Endodermal cell (in vitro differentiated cells): ENCODE measurements around the gene MIB2. TPM values are rescaled to one million over a fixed set of nuclear protein-coding genes. Genes with fewer than 3 reads are reported as not detected.

Experiments
- DNase-seq: peaks from one replicate; pipeline ENCODE4 v3.0.0-alpha.2; 2017
- H3K27ac ChIP-seq: 2 replicates; pipeline ENCODE4 v1.5.1; 2013; ENCODE audit warnings: mild to moderate bottlenecking, low read depth, low read length, moderate library complexity
- H3K27me3 ChIP-seq: 2 replicates; pipeline ENCODE4 v1.6.1; 2013; ENCODE audit warnings: mild to moderate bottlenecking, low read length, moderate library complexity; ENCODE audit not compliant: insufficient read depth, control insufficient read depth, poor library complexity, severe bottlenecking
- H3K36me3 ChIP-seq: 2 replicates; pipeline ENCODE4 v1.7.0; 2013; ENCODE audit warnings: mild to moderate bottlenecking, low read length, moderate library complexity; ENCODE audit not compliant: control insufficient read depth, insufficient read depth
- H3K4me1 ChIP-seq: one replicate; pipeline ENCODE4 v1.7.0; 2013; ENCODE audit warnings: low read length; ENCODE audit not compliant: control insufficient read depth, insufficient read depth
- H3K4me3 ChIP-seq: 2 replicates; pipeline ENCODE4 v1.5.1; 2013; ENCODE audit warnings: mild to moderate bottlenecking, low read length, moderate library complexity
- H3K9ac ChIP-seq: 2 replicates; pipeline ENCODE4 v1.6.1; 2013; ENCODE audit warnings: mild to moderate bottlenecking, low read length, moderate library complexity; ENCODE audit not compliant: poor library complexity, severe bottlenecking; ENCODE audit errors: extremely low read depth
- H3K9me3 ChIP-seq: 2 replicates; pipeline ENCODE4 v1.6.1; 2013; ENCODE audit warnings: mild to moderate bottlenecking, low read length, moderate library complexity; ENCODE audit not compliant: control insufficient read depth
- H3K27ac Mint-ChIP-seq: 2 replicates; pipeline ENCODE4 v1.8.0; 2020; ENCODE audit warnings: mixed read lengths
- H3K27me3 Mint-ChIP-seq: 2 replicates; pipeline ENCODE4 v1.8.0; 2021; ENCODE audit warnings: mild to moderate bottlenecking, mixed read lengths; ENCODE audit not compliant: insufficient read depth
- H3K36me3 Mint-ChIP-seq: 2 replicates; pipeline ENCODE4 v1.8.0; 2020; ENCODE audit warnings: low read depth, mixed read lengths
- H3K4me1 Mint-ChIP-seq: 2 replicates; pipeline ENCODE4 v1.8.0; 2020; ENCODE audit warnings: mixed read lengths
- H3K4me3 Mint-ChIP-seq: 2 replicates; pipeline ENCODE4 v1.8.0; 2020; ENCODE audit warnings: mild to moderate bottlenecking, moderate library complexity, mixed read lengths
- H3K9me3 Mint-ChIP-seq: 2 replicates; pipeline ENCODE4 v1.8.0; 2020; ENCODE audit warnings: mild to moderate bottlenecking, mixed read lengths
- CTCF ChIP-seq: fragments of 200-600 bp; sonication (generic); conservative IDR thresholded peaks from 2 replicates; pipeline ENCODE4 v1.5.0; 2021; ENCODE audit warnings: antibody characterized with exemption, mild to moderate bottlenecking
- WGBS, 2 experiments: methylation state at CpG; one replicate each; pipeline versions ENCODE4 v1.1.5 to v1.1.7; 2013; ENCODE audit warnings: missing lambda C conversion rate in 2 of 2, mixed read lengths in 1 of 2; ENCODE audit not compliant: insufficient coverage in 1 of 2, insufficient read length in 1 of 2; 5-methylcytosine and 5-hydroxymethylcytosine counted together
- total RNA-seq, 2 donors: library from RNA; stranded (reverse); fragmentation: NEBNext Ultra II Directional in 1 of 2; extraction: Animal tissue kit (Norgen Biotek cat#: 25700) in 1 of 2; gene quantifications; 2 replicates in 1 of 2; 3 replicates in 1 of 2; pipeline ENCODE4 v1.2.1, GENCODE V29; 2021

MIB2 gene
- total RNA-seq, 2 donors from 2014 or later = 77.4 to 97.9 TPM

- Histone ChIP-seq H3K4me1 (no peaks in the 10 kb centered on the region), H3K36me3 (no peaks in the 10 kb centered on the region), H3K27me3 (peaks cover 19% of the 10 kb centered on the region), H3K27ac (no peak overlapping the region), H3K9ac (no peak overlapping the region), H3K9me3 (no peaks in the 10 kb centered on the region), H3K4me3 (no peak overlapping the region)
- H3K4me3 Mint-ChIP-seq = no peak overlapping the region
- TF ChIP-seq CTCF = no peak
- no peaks in the 10 kb centered on the region for H3K36me3 Mint-ChIP-seq
- WGBS, 2 experiments = 92 to 100% methylated on average over 7 to 15 of the region's 17 CpGs
- peaks cover 27% of the 10 kb centered on the region for H3K27me3 Mint-ChIP-seq
- no peaks in the 10 kb centered on the region for H3K9me3 Mint-ChIP-seq
- no peak overlapping the region for H3K27ac Mint-ChIP-seq
- H3K4me1 Mint-ChIP-seq = peaks cover 4% of the 10 kb centered on the region
- DNase-seq = no peak
Observed at GRCh38 chr1:1605724-1606123, 9.6 kb upstream of the MIB2 start.

GRCh38 chr1:1606232-1606631, 9.1 kb upstream of the MIB2 start:
- no peaks in the 10 kb centered on the region for H3K36me3 Mint-ChIP-seq
- Histone ChIP-seq H3K4me3 (no peak overlapping the region), H3K36me3 (no peaks in the 10 kb centered on the region), H3K4me1 (no peaks in the 10 kb centered on the region), H3K27ac (no peak overlapping the region), H3K27me3 (peaks cover 14% of the 10 kb centered on the region), H3K9me3 (no peaks in the 10 kb centered on the region), H3K9ac (no peak overlapping the region)
- DNase-seq = no peak
- WGBS, 2 experiments = 89 to 91% methylated on average over 6 to 12 of the region's 13 CpGs
- no peak overlapping the region for H3K27ac Mint-ChIP-seq
- H3K27me3 Mint-ChIP-seq = peaks cover 22% of the 10 kb centered on the region
- H3K4me3 Mint-ChIP-seq = no peak overlapping the region
- no peak for TF ChIP-seq CTCF
- H3K4me1 Mint-ChIP-seq = peaks cover 4% of the 10 kb centered on the region
- no peaks in the 10 kb centered on the region for H3K9me3 Mint-ChIP-seq

- Histone ChIP-seq H3K36me3 (no peaks in the 10 kb centered on the region), H3K27ac (no peak overlapping the region), H3K27me3 (no peaks in the 10 kb centered on the region), H3K4me3 (no peak overlapping the region), H3K9me3 (no peaks in the 10 kb centered on the region), H3K4me1 (no peaks in the 10 kb centered on the region), H3K9ac (no peak overlapping the region)
- TF ChIP-seq CTCF = no peak
- peak; percentile 47 for DNase-seq
- no peak overlapping the region for H3K27ac Mint-ChIP-seq
- H3K4me1 Mint-ChIP-seq = peaks cover 4% of the 10 kb centered on the region
- H3K9me3 Mint-ChIP-seq = no peaks in the 10 kb centered on the region
- H3K36me3 Mint-ChIP-seq = peaks cover 3% of the 10 kb centered on the region
- H3K27me3 Mint-ChIP-seq = no peaks in the 10 kb centered on the region
- no peak overlapping the region for H3K4me3 Mint-ChIP-seq
- WGBS, 2 experiments = 69 to 74% methylated on average over 12 of the region's 12 CpGs
Observed at GRCh38 chr1:1609822-1610485, 5.3 kb upstream of the MIB2 start.
